HG03378 (cell line): Measurements from ENCODE around the gene NCR2.

Source experiments
- ATAC-seq: cut with Tn5 transposase; IDR thresholded peaks from one replicate; pipeline ENCODE4 v1.9.1; 2021; ENCODE audit warnings: mild to moderate bottlenecking, moderate library complexity; ENCODE audit not compliant: unreplicated experiment

NCR2 gene

DNA sequence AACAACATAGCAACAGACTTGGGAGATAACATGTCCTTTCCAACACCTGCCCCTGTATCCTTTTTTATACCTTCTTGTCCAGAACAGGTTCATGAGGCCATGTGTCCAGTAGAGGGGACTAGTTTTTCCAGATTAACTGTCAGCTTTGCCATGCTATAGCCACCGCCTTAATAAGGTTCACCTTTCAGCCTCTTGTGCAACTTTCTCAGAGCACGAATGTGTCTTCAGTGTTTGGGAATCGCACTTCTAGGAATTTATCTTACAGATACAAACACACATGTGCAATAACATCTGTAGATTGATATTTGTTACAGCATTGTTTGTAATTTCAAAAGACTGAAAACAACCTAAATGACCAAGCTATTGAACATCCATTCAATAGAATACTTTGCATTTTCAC, 21.4 kb downstream of the NCR2 start:
- no peak for ATAC-seq

DNA sequence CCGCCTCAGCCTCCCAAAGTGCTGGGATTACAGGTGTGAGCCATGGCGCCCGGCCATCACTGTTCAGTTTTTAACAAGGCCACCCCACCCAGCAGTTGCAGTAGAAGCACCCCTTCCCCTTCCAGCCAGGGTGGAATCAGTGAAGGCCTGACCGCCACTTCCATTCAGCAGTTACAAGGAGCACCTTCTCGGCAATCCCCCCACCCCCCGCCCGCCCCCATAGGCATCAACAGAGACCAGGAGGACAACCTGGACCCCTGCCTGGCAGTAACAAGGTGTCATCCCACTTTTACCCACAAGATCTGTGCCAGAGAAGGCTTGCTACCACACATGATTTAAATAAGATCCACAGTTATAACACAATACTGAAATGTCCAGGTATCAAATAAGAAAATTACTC, 23.1 kb downstream of the NCR2 start:
- ATAC-seq = no peak

DNA sequence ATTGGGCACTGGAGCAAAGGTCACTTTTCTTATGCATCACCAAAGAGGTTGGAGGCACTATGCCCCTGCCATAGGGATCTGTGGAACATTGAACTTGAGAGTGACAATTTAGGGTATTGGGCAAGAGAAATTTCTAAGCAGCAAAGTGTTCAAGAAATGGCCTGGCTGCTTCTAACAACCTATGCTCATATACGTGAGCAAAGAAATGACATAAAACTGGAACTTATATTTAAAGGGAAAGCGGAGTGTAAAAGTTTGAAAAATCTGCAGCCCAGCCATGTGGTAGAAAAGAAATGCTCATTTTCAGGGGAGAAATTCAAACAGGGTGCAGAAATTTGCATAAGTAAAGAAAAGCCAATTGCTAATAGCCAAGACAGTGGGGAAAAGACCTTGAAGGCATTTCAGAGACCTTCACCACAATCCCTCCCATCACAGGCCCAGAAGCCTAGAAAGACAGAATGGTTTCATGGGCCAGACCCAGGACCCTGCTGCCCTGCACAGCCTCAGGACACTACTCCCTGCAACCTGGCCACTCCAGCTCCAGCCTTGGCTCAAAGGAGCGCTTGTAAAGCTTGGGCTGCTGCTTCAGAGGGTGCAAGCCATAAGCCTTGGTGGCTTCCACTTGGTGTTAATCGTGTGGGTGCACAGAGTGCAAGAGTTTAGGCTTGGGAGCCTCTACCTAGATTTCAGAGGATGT, 24.4 kb downstream of the NCR2 start:
- ATAC-seq = no peak

GRCh38 chr6:41360314-41360685, 24.9 kb downstream of the NCR2 start:
- ATAC-seq = no peak

DNA sequence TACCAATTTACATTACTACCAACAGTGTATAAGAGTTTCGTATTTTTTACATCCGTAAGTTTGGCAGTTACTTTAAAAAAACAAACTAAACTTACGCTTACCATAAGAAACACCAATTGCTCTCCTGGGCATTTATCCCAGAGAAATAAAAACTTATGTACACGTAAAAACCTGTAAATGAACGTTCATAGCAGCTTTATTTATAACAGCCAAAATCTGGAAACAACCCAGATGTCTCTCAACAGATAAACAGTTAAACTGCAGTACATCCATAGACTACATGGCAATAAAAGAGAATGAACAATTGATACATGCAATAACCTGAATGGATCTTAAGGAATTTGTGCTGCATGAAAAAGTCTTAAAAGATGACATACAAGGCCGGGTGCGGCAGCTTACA, 30.7 kb downstream of the NCR2 start:
- no peak for ATAC-seq

- no peak for ATAC-seq
These were observed 31.7 kb downstream of the NCR2 start for GRCh38 chr6:41367061-41367460.

DNA sequence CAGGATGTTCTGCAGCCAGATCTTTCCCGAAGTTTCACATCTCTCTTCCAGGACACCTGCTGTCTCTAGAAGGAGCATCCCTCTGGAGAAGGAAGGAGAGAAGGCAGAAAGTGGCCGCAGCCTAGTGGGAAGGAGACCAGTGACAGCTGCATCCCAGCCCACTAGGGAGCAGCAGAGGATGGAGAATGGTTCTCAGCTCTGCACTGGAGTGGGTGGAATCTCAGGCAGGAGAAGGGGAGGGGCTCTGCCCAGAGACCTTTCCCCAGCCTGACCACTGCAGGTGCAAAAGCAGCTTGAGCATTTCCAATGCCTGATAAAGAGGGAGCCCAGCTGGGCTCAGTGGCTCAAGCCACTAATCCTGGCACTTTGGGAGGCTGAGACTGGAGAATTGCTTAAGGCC, 32.3 kb downstream of the NCR2 start:
- ATAC-seq = no peak

GRCh38 chr6:41370488-41371111, 35.2 kb downstream of the NCR2 start:
- ATAC-seq = no peak

- no peak for ATAC-seq
These were observed 36.1 kb downstream of the NCR2 start for GRCh38 chr6:41371461-41371991.

DNA sequence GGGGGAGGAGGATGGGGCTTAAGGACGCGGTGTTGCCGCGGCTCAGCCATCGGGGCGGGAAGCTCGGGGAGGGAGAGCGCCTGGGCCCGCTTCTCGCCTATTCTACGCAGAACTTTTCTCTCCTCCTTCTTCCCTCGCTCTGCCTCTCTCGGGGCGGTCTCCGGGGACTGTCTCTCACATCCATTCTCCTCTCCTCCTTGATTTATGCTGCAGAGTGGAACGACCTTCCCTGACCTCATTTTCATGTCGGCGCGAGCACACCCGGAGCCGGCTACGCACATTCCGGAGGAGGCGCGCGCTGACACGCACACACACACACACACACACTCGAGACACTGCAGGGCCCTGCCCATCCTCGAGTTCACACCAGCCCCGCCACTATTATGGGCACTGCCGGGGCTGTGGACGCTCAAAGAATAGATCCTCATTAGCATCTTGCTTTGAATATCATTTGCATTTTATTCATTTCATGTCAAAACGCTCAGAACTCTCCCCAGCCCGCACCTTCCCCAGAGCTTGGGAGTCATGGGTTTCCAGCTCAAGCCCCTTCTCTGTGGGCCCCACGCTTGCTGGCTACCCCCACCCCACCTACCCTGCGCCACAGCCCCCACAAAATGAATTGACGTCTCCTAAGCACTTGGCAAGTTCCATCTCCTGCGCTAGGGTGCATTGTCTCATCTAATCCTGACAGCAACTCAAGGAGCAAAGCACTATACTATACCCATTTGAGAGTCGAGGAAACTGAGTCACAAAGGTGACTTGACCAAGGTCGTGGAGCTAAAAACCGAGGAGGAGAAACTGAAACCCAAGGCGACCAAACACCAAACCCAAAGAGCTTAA, 36.8 kb downstream of the NCR2 start:
- no peak for ATAC-seq

GRCh38 chr6:41372832-41373626, 37.6 kb downstream of the NCR2 start:
- no peak for ATAC-seq

GRCh38 chr6:41373627-41373918, 38.2 kb downstream of the NCR2 start:
- ATAC-seq = no peak

DNA sequence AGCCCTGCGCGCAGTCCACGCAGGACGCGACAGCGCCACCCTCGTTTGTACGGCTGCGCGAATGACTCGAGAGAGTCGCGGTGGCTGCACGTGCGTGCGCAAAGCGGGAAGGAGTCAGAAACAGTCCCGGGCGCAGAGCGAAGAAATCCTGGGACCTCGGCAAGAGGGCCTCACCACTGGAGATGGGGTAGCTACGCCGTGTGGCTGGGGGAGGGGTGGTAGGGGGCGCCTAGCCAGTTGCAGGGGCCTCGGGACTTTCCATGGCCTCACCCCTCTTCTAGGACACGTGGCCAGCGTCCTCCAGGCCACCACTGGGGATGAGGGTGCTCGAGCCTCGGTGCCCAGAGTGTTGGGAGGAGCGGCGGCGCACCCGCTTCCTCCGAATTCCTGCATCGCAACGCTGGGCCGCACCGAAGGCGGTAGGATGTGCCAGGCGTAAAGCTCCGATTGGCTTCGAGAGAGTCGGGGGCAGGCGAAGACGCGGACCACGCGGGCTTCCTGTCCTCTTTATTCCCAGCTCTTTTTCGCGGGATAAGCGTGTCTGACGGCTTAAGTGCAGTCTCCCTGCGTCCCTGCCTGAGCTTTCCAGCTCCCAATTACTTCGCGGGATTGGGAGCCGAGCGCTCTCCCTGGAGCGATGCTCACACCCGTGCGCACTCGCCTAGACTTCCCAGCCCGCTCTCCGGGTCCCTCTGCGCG, 38.7 kb downstream of the NCR2 start:
- ATAC-seq = no peak

GRCh38 chr6:41374618-41375590, 39.5 kb downstream of the NCR2 start:
- no peak for ATAC-seq

DNA sequence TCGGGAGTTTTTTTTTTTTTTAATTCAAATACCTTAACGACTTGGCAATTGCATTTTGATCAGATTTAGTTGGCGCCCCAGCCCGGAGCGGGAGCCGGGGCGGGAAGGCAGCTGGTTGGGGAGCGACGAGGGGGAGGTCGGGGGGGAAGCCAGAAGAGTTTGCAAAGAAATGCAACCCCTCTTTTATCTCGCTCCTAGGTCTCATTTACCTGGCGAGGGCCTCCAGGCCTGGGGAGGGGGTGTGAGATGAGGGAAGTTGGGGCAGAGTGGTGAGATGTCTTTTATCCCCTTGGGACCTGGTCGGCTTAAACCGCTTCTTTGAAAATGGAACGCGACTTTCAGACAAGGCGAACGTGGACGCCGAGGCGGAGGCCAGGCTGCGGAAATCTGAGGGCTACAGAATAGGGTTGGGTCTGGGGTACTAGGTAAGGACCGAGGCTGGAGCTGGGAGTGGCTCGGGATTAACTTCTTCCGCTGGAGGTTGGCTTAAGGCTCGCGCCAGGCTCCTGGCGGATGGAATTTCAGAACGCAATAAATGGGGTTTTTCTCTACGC, 40.3 kb downstream of the NCR2 start:
- no peak for ATAC-seq

GRCh38 chr6:41376176-41376575, 40.8 kb downstream of the NCR2 start:
- ATAC-seq = no peak

- no peak for ATAC-seq
These were observed 41.7 kb downstream of the NCR2 start for GRCh38 chr6:41377071-41377470.

- ATAC-seq = no peak
These were observed 43.9 kb downstream of the NCR2 start for GRCh38 chr6:41379306-41379705.

DNA sequence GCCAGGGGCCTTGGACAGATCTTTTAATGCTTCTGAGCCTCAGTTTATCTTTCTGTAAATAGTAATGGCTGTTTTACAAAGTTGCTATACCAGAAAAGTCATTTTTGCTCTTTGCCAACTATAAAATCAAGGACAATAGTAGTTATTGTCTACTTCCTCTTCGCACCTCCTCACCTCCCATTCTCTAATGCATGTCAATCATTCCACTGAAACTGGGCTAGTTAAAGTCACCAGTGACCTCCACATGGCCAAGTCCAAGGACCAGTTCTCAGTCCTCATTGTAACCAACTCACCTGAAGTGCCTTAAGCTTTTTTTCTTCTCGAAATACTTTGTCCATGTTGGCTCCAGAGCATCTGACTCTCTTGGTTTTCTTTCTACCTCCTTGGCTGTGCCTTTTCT, 51.2 kb downstream of the NCR2 start:
- ATAC-seq = no peak
